Measurements from ENCODE around the gene MACROD2.

GRCh38 chr20:14431568-14431967 lies 436.3 kb downstream of the MACROD2 start:
- TF ChIP-seq SNAI2 (CRISPR knock-in tag; IDR thresholded peaks at IDR 0.05) (no peak), OSR1 (CRISPR knock-in tag; IDR thresholded peaks at IDR 0.05) (no peak), CREB5 (CRISPR knock-in tag; IDR thresholded peaks at IDR 0.05; ENCODE audit: low read depth) (no peak), ZC3H10 (CRISPR knock-in tag; IDR thresholded peaks at IDR 0.05) (no peak), POU6F1 (CRISPR knock-in tag; IDR thresholded peaks at IDR 0.05; ENCODE audit: borderline replicate concordance, low read depth) (no peak), ARNTL (CRISPR knock-in tag; IDR thresholded peaks at IDR 0.05; ENCODE audit: borderline replicate concordance, low read depth) (no peak)
